DMS114 treated with DMSO at 0.1 percent for 48 hours (cell line): Measurements from ENCODE around the gene CCNL1.

ENCODE experiments used
- DNase-seq: peaks from one replicate; lab custom pipeline; 2025; ENCODE audit not compliant: unreplicated experiment; lab: John Stamatoyannopoulos, UW

Gene CCNL1

DNA sequence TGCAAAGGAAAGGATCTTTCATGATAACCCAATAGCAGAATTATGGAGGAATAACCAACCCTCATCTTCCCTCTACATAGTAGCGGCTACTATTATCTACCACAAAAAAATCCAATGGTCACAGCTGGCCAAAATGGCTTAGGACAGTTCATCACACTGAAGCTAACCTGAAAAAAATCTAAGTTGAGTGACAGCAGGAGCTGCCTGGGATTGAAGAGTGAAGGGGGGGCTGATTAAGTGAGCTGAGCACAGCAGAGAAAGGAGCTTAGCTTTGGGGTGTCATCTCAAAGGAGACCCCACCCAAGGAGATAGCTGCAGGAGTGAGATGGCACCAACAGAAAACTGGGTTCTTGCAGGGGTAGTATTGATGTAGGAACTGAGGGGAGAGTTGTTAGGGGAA lies 33.6 kb downstream of the CCNL1 start:
- no peak for DNase-seq

- no peak for DNase-seq
Observed at GRCh38 chr3:157125101-157125500, 34.8 kb downstream of the CCNL1 start.

DNA sequence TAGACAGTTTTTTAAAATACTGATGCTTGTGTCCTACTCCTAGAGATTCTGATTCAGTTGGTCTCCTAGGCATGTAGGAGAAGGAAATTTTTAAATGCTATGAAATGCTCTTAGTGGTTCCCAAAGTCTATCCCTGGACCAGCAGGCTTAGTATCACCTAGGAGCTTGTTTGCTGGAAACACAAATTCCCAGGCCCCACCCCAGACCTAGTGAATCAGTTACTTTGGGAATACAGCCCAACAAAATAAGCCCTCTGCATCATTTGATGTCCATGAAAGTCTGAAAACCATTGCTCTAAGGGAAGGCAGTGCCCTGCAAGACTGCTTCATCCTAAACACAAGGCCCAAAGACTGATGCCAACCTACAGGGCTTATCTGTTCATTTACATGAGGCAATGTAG lies 36.3 kb downstream of the CCNL1 start:
- no peak for DNase-seq

- DNase-seq: no peak
Observed at GRCh38 chr3:157122832-157123427, 37.0 kb downstream of the CCNL1 start.

GRCh38 chr3:157122116-157122515 lies 37.8 kb downstream of the CCNL1 start:
- DNase-seq: no peak

- no peak for DNase-seq
Observed at GRCh38 chr3:157121522-157121921, 38.4 kb downstream of the CCNL1 start.

GRCh38 chr3:157120071-157120892 lies 39.7 kb downstream of the CCNL1 start:
- no peak for DNase-seq

- DNase-seq: no peak
Observed at GRCh38 chr3:157119369-157119951, 40.5 kb downstream of the CCNL1 start.

DNA sequence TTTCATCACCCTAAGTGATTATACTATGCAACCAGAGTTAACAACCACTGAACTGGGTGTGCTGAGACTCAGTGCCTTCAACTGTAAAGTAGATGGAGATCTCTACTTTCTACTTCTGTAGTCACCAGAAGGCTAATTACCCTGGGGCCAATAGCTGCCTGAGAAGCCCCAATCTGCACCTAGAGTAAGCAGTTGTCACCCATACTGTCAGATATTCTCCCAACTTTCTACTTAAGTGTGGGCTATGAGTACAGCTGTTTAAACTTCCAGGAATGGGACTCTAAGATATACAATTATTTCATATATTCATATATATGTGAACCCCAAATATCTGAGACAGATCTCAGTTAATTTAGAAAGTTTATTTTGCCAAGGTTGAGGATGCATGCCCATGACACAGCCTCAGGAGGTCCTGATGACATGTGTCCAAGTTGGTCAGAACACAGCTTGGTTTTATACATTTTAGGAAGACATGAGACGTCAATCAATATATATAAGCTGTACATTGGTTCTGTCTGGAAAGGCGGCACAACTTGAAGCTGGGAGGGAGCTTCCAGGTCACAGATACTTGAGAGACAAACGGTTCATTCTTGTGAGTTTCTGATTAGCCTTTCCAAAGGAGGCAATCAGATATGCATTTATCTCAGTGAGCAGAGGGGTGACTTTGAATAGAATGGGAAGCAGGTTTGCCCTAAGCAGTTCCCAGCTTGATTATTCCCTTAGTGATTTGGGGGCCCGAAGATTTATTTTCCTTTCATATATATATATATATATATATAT lies 41.9 kb downstream of the CCNL1 start:
- no peak for DNase-seq

DNA sequence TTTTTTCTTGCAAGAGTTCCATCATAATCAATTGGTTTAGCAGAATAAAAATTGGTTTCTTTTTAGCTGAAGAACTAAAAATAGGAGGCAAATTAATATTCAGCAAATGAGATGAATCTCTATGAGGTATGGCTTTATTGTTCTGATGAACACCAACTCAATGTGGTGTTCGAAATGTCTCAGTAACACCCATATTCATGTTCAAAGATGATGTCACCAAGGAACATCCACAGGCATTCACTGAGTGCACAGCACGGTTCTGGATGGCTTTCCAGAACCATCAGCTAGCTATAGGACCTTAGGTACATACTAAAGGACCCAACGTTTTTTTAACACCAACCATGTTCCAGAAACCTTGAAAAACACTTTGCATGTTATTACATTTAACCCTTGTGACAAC lies 42.7 kb downstream of the CCNL1 start:
- DNase-seq: no peak

GRCh38 chr3:157116017-157116416 lies 43.9 kb downstream of the CCNL1 start:
- DNase-seq: no peak

GRCh38 chr3:157115069-157116006 lies 44.6 kb downstream of the CCNL1 start:
- no peak for DNase-seq

- no peak for DNase-seq
Observed at GRCh38 chr3:157113832-157114505, 46.0 kb downstream of the CCNL1 start.

GRCh38 chr3:157112536-157112935 lies 47.4 kb downstream of the CCNL1 start:
- no peak for DNase-seq

DNA sequence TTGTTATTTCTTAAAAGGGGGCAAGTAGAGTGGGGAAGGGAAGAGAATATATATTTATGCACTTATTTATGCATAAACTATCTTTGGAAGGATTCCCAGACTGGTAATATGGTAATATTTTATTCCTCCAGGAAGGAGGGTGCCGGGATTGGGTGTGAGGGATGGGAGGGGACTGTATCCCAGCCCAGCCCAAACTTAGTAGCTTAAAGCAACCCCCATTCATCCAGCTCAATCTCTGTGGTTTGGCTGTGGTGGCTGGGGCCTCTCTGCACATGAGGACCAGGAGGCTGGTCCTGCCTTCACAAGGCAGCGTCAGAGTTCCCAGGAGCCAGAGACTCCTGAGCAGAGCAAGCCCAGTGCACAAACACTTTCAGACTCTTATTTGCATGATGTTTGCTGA lies 48.4 kb downstream of the CCNL1 start:
- DNase-seq: no peak

GRCh38 chr3:157110761-157111278 lies 49.1 kb downstream of the CCNL1 start:
- DNase-seq: no peak

- no peak for DNase-seq
Observed at GRCh38 chr3:157109267-157110141, 50.4 kb downstream of the CCNL1 start.

GRCh38 chr3:157107644-157108133 lies 52.3 kb downstream of the CCNL1 start:
- no peak for DNase-seq

DNA sequence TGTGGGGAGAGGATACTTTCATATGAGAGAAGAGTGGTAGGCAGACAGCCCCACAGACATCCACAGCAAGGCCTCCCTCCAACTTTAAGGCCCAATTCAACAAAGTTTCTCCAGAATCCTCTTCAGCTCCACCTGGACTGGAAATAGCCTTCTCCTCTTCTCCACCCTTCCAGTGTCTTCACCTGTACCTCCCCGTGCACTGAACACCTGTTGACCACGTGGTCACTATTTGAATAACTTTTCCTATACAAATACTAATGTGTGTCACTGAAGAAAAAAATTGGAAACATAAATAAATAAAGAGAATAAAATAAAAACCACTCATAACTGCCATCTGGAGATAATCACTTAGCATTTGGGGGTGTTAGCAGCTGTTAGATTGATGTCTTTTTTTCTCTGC lies 52.9 kb downstream of the CCNL1 start:
- DNase-seq: no peak
